ENCODE measurements around the gene LYZL2. TPM values are rescaled to one million over a fixed set of nuclear protein-coding genes. Genes with fewer than 3 reads are reported as not detected.

The LYZL2 gene
- total and polyA plus RNA-seq, 3 donors from 2014 or later, result 48.7 to 100 (median 88.9) TPM

GRCh38 chr10:30565449-30565848, 64.1 kb downstream of the LYZL2 start:
- H3K4me1 ChIP-seq, result no peaks in the 10 kb centered on the region
- no peak for DNase-seq
- no peak overlapping the region for H3K4me3 ChIP-seq
- intact Hi-C loops (cut with DNase I; ENCODE audit: low total_unique reads), result no loop called here
- no peaks in the 10 kb centered on the region for H3K36me3 ChIP-seq (ENCODE audit: low read depth, missing control alignments)
- H3K27ac ChIP-seq, result no peak overlapping the region
- no peaks in the 10 kb centered on the region for H3K9me3 ChIP-seq
- WGBS, 2 donors, result 42 to 100% methylated on average over 1 to 2 of the region's 2 CpGs
- TF ChIP-seq CTCF (IDR thresholded peaks at IDR 0.05) (no peak), POLR2A (IDR thresholded peaks at IDR 0.05) (no peak)
- no peaks in the 10 kb centered on the region for H3K27me3 ChIP-seq

DNA sequence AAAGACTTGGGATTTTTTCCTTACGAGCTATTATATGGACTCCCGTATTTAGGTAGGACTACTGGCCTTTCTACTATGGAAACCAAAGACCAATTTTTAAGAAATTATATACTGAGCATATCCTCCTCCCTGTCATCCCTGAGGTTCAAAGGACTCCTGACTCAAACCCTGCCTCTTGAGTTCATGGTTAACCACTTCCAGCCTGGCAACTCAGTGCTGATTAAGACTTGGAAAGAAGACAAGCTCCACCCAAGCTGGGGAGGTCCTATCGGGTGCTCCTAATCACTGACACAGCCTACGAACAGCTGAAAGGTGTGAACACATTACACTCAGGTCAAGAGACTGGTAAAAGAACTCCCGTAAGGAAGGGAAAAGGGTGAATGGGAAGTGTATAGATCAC, 66.8 kb downstream of the LYZL2 start:
- no peaks in the 10 kb centered on the region for H3K36me3 ChIP-seq (ENCODE audit: low read depth, missing control alignments)
- WGBS, 2 donors, result 79 to 81% methylated on average over 5 of the region's 5 CpGs
- no peak overlapping the region for H3K27ac ChIP-seq
- intact Hi-C loops (cut with DNase I; ENCODE audit: low total_unique reads), result no loop called here
- no peak overlapping the region for H3K4me3 ChIP-seq
- no peaks in the 10 kb centered on the region for H3K27me3 ChIP-seq
- H3K9me3 ChIP-seq, result no peaks in the 10 kb centered on the region
- H3K4me1 ChIP-seq, result no peaks in the 10 kb centered on the region
- no peak for DNase-seq
- TF ChIP-seq CTCF (IDR thresholded peaks at IDR 0.05), result no peak
- no peak for TF ChIP-seq POLR2A (IDR thresholded peaks at IDR 0.05)

Other genes starting within 250 kb of the LYZL2 start
- 10 to 100 TPM in 1 of 2 donors, 1 to 10 TPM in 1; 3.1 to 10.4 TPM for gene MAP3K8, start 195.6 kb downstream of the LYZL2 start, total RNA-seq
- gene MAP3K8, start 195.6 kb downstream of the LYZL2 start, polyA plus RNA-seq (ENCODE audit: insufficient read depth, low read depth, low replicate concordance), result 5.2 TPM